ENCODE results near the gene F2R.
"Not testable (repeated sequence)": the region's sequence is repeated elsewhere in the genome, so short reads cannot be mapped to it uniquely, and the experiment has no call there.

Gene F2R

GRCh38 chr5:76718880-76719279, 3.0 kb downstream of the F2R start:
- DNase-seq (ENCODE audit: low read depth in 2 of 3, low spot score in 1 of 3), result no peak

GRCh38 chr5:76720988-76721569, 5.2 kb downstream of the F2R start:
- no peak for DNase-seq (ENCODE audit: low read depth in 2 of 3, low spot score in 1 of 3)

- no peak for DNase-seq (ENCODE audit: low read depth in 2 of 3, low spot score in 1 of 3)
Observed at GRCh38 chr5:76723266-76723665, 7.3 kb downstream of the F2R start.

- DNase-seq (ENCODE audit: low read depth in 2 of 3, low spot score in 1 of 3), result no peak
Observed at GRCh38 chr5:76723906-76724305, 8.0 kb downstream of the F2R start.

- no peak for DNase-seq (ENCODE audit: low read depth in 2 of 3, low spot score in 1 of 3)
Observed at GRCh38 chr5:76724871-76725270, 8.9 kb downstream of the F2R start.

GRCh38 chr5:76728965-76729364, 13.0 kb downstream of the F2R start:
- no peak for DNase-seq (ENCODE audit: low read depth in 2 of 3, low spot score in 1 of 3)

GRCh38 chr5:76729373-76730290, 13.7 kb downstream of the F2R start:
- no peak for DNase-seq (ENCODE audit: low read depth in 2 of 3, low spot score in 1 of 3)

GRCh38 chr5:76732405-76733048, 16.6 kb downstream of the F2R start:
- DNase-seq (ENCODE audit: low read depth in 2 of 3, low spot score in 1 of 3), result no peak

- DNase-seq (ENCODE audit: low read depth in 2 of 3, low spot score in 1 of 3), result no peak
Observed at GRCh38 chr5:76733049-76733417, 17.1 kb downstream of the F2R start.

GRCh38 chr5:76735762-76736545, 20.0 kb downstream of the F2R start:
- DNase-seq (ENCODE audit: low read depth in 2 of 3, low spot score in 1 of 3), result no peak

GRCh38 chr5:76736679-76737556, 21.0 kb downstream of the F2R start:
- DNase-seq (ENCODE audit: low read depth in 2 of 3, low spot score in 1 of 3), result no peak

GRCh38 chr5:76737846-76738245, 21.9 kb downstream of the F2R start:
- no peak for DNase-seq (ENCODE audit: low read depth in 2 of 3, low spot score in 1 of 3)

- not testable (repeated sequence) for DNase-seq (ENCODE audit: low read depth in 2 of 3, low spot score in 1 of 3)
Observed at GRCh38 chr5:76741506-76741905, 25.6 kb downstream of the F2R start.

- DNase-seq (ENCODE audit: low read depth in 2 of 3, low spot score in 1 of 3), result no peak
Observed at GRCh38 chr5:76742583-76742982, 26.7 kb downstream of the F2R start.

- DNase-seq (ENCODE audit: low read depth in 2 of 3, low spot score in 1 of 3), result no peak
Observed at GRCh38 chr5:76744632-76745031, 28.7 kb downstream of the F2R start.

GRCh38 chr5:76745670-76746069, 29.7 kb downstream of the F2R start:
- DNase-seq (ENCODE audit: low read depth in 2 of 3, low spot score in 1 of 3), result no peak

GRCh38 chr5:76746677-76747076, 30.8 kb downstream of the F2R start:
- DNase-seq (ENCODE audit: low read depth in 2 of 3, low spot score in 1 of 3), result no peak

GRCh38 chr5:76747706-76748105, 31.8 kb downstream of the F2R start:
- no peak for DNase-seq (ENCODE audit: low read depth in 2 of 3, low spot score in 1 of 3)

- DNase-seq (ENCODE audit: low read depth in 2 of 3, low spot score in 1 of 3), result no peak
Observed at GRCh38 chr5:76751291-76751690, 35.4 kb downstream of the F2R start.

- DNase-seq (ENCODE audit: low read depth in 2 of 3, low spot score in 1 of 3), result no peak
Observed at GRCh38 chr5:76754668-76755078, 38.7 kb downstream of the F2R start.
